GM20000 (cell line): Measurements from ENCODE around the gene NELFE.

Source experiments
- DNase-seq: peaks from one replicate; pipeline ENCODE4 v3.0.0; 2012; ENCODE audit warnings: low spot score
- CTCF ChIP-seq: IDR thresholded peaks from 2 replicates; pipeline ENCODE4 v1.5.1; 2012; ENCODE audit warnings: mild to moderate bottlenecking, control low read depth; ENCODE audit errors: extremely low read depth, missing control alignments

Gene NELFE

GRCh38 chr6:31952890-31953289 is 5.9 kb downstream of the NELFE start:
- no peak for TF ChIP-seq CTCF
- no peak for DNase-seq

GRCh38 chr6:31952140-31952805 is 6.5 kb downstream of the NELFE start:
- TF ChIP-seq CTCF: peak; percentile 47
- DNase-seq: peak; percentile 47

GRCh38 chr6:31949926-31950548 is 8.7 kb downstream of the NELFE start:
- no peak for TF ChIP-seq CTCF
- DNase-seq: no peak

- no peak for TF ChIP-seq CTCF
- no peak for DNase-seq
Measured at GRCh38 chr6:31948753-31949413, 9.9 kb downstream of the NELFE start.

- DNase-seq: no peak
- TF ChIP-seq CTCF: no peak
Measured at GRCh38 chr6:31948306-31948705, 10.5 kb downstream of the NELFE start.

GRCh38 chr6:31947864-31948263 is 10.9 kb downstream of the NELFE start:
- DNase-seq: no peak
- no peak for TF ChIP-seq CTCF

- no peak for DNase-seq
- TF ChIP-seq CTCF: no peak
Measured at GRCh38 chr6:31947070-31947675, 11.6 kb downstream of the NELFE start.
